IMR-90 (cell line): ENCODE results near the gene CELSR1. TPM values are rescaled to one million over a fixed set of nuclear protein-coding genes. Genes with fewer than 3 reads are reported as not detected.

Experiments
- ATAC-seq: fragments of 200-7000 bp; cut with Tn5 transposase; 2 replicates; pipeline ENCODE4 v1.9.1; 2020; ENCODE audit warnings: low read depth, mild to moderate bottlenecking, moderate library complexity
- BruUV-seq: library from RNA; stranded (reverse); fragments of 400-500 nt; replicated peaks from 2 replicates; lab custom pipeline; 2021; lab: Mats Ljungman, UMichigan
- CTCF ChIA-PET: fragments of 300-600 bp; formaldehyde crosslinking; extraction: SDS; loops from one replicate; lab custom pipeline; 2021; ENCODE audit warnings: antibody characterized with exemption; lab: Yijun Ruan, JAX
- POLR2A ChIA-PET: fragments of 300-600 bp; sonication (Branson Sonifier 250); formaldehyde crosslinking; loops from one replicate; lab custom pipeline; 2022; ENCODE audit warnings: antibody characterized with exemption; ENCODE audit not compliant: unreplicated experiment; lab: Charles Lee
- DNase-seq: peaks from one replicate; pipeline ENCODE4 v3.0.0; 2013
- H2AFZ ChIP-seq: replicated peaks from 2 replicates; pipeline ENCODE3; 2013; ENCODE audit warnings: low read length, mild to moderate bottlenecking; ENCODE audit not compliant: poor library complexity
- H2AK5ac ChIP-seq: 2 replicates; pipeline ENCODE4 v1.6.1; 2013; ENCODE audit warnings: low read depth, low read length, inconsistent platforms
- H2AK9ac ChIP-seq: replicated peaks from 2 replicates; pipeline ENCODE3; 2013; ENCODE audit warnings: mild to moderate bottlenecking, low read depth, low read length, moderate library complexity; ENCODE audit not compliant: poor library complexity
- H2BK120ac ChIP-seq: 2 replicates; pipeline ENCODE4 v1.6.1; 2013; ENCODE audit warnings: low read depth, low read length, inconsistent platforms
- H2BK15ac ChIP-seq: 3 replicates; pipeline ENCODE4 v1.6.1; 2013; ENCODE audit warnings: low read depth, low read length, inconsistent platforms
- H2BK20ac ChIP-seq: 2 replicates; pipeline ENCODE4 v1.6.1; 2013; ENCODE audit warnings: low read depth, mild to moderate bottlenecking, inconsistent platforms, low read length, moderate library complexity
- H2BK5ac ChIP-seq: 2 replicates; pipeline ENCODE4 v1.6.1; 2013; ENCODE audit warnings: mild to moderate bottlenecking, low read depth, low read length, inconsistent platforms; ENCODE audit not compliant: poor library complexity, severe bottlenecking
- H3K14ac ChIP-seq: replicated peaks from 2 replicates; pipeline ENCODE4 v1.6.1; 2013; ENCODE audit warnings: low read depth, low read length, inconsistent platforms
- H3K18ac ChIP-seq: 2 replicates; pipeline ENCODE4 v1.6.1; 2013; ENCODE audit warnings: low read depth, low read length, control low read depth
- H3K23ac ChIP-seq: 2 replicates; pipeline ENCODE4 v1.6.1; 2013; ENCODE audit warnings: low read depth, low read length, inconsistent platforms
- H3K27ac ChIP-seq: 2 replicates; pipeline ENCODE4 v1.5.1; 2013; ENCODE audit warnings: mild to moderate bottlenecking, control low read depth, low read length; ENCODE audit not compliant: insufficient read depth
- H3K27me3 ChIP-seq: 2 replicates; pipeline ENCODE4 v1.6.1; 2013; ENCODE audit warnings: low read length; ENCODE audit not compliant: control insufficient read depth, insufficient read depth
- H3K36me3 ChIP-seq: 2 replicates; pipeline ENCODE4 v1.6.1; 2013; ENCODE audit warnings: low read length, mixed read lengths; ENCODE audit not compliant: control insufficient read depth, insufficient read depth
- H3K4ac ChIP-seq: 2 replicates; pipeline ENCODE4 v1.6.1; 2013; ENCODE audit warnings: low read depth, low read length, inconsistent platforms
- H3K4me1 ChIP-seq: 2 replicates; pipeline ENCODE4 v1.6.1; 2013; ENCODE audit warnings: low read length, mixed read lengths; ENCODE audit not compliant: control insufficient read depth, insufficient read depth
- H3K4me2 ChIP-seq: 2 replicates; pipeline ENCODE4 v1.6.1; 2013; ENCODE audit warnings: low read depth, mild to moderate bottlenecking, control low read depth, low read length, moderate library complexity
- H3K4me3 ChIP-seq: 2 replicates; pipeline ENCODE4 v1.5.1; 2013; ENCODE audit warnings: low read depth, mild to moderate bottlenecking, control low read depth, low read length, moderate library complexity; ENCODE audit not compliant: insufficient read depth
- H3K56ac ChIP-seq: 2 replicates; pipeline ENCODE4 v1.6.1; 2013; ENCODE audit warnings: low read length, inconsistent platforms; ENCODE audit not compliant: insufficient read depth; ENCODE audit errors: extremely low read depth
- H3K79me1 ChIP-seq, 2 experiments: 2 replicates each; pipeline ENCODE4 v1.6.1; 2013; ENCODE audit warnings: low read length in 2 of 2, inconsistent platforms in 1 of 2, low read depth in 1 of 2
- H3K9ac ChIP-seq: 2 replicates; pipeline ENCODE4 v1.6.1; 2013; ENCODE audit warnings: low read depth, low read length, control low read depth
- H3K9me1 ChIP-seq: 2 replicates; pipeline ENCODE4 v1.6.1; 2013; ENCODE audit warnings: low read length, inconsistent platforms; ENCODE audit not compliant: insufficient read depth
- H3K9me3 ChIP-seq: 2 replicates; pipeline ENCODE4 v1.6.1; 2013; ENCODE audit warnings: low read length; ENCODE audit not compliant: control insufficient read depth, insufficient read depth
- H4K20me1 ChIP-seq: 2 replicates; pipeline ENCODE4 v1.6.1; 2013; ENCODE audit warnings: low read length, inconsistent platforms; ENCODE audit not compliant: insufficient read depth
- H4K5ac ChIP-seq: 2 replicates; pipeline ENCODE4 v1.6.1; 2013; ENCODE audit warnings: mild to moderate bottlenecking, low read depth, low read length, control low read depth
- H4K8ac ChIP-seq, 2 experiments: 2 replicates each; pipeline ENCODE4 v1.6.1; 2013; ENCODE audit warnings: low read depth in 2 of 2, low read length in 2 of 2, control low read depth in 1 of 2, inconsistent platforms in 1 of 2
- H4K91ac ChIP-seq: 2 replicates; pipeline ENCODE4 v1.6.1; 2013; ENCODE audit warnings: low read depth, low read length, inconsistent platforms; ENCODE audit not compliant: insufficient read depth
- BHLHE40 ChIP-seq: fragments of 150-350 bp; IDR thresholded peaks from 2 replicates; pipeline ENCODE4 v1.6.1; 2016; ENCODE audit warnings: mild to moderate bottlenecking, low read depth, low read length
- CEBPB ChIP-seq: IDR thresholded peaks from 2 replicates; pipeline ENCODE4 v1.6.1; 2012; ENCODE audit warnings: low read depth, low read length, improper control_type of control experiment
- CHD1 ChIP-seq: IDR thresholded peaks from 2 replicates; pipeline ENCODE4 v1.6.1; 2012; ENCODE audit warnings: low read depth, low read length, improper control_type of control experiment
- CTCF ChIP-seq: conservative IDR thresholded peaks from 2 replicates; pipeline ENCODE4 v1.5.1; 2012; ENCODE audit warnings: mild to moderate bottlenecking, low read depth, low read length, improper control_type of control experiment
- ELK1 ChIP-seq: fragments of 150-350 bp; IDR thresholded peaks from 2 replicates; pipeline ENCODE4 v1.6.1; 2016; ENCODE audit warnings: low read depth, mild to moderate bottlenecking, low read length, moderate library complexity, borderline replicate concordance
- FOS ChIP-seq: fragments of 150-350 bp; IDR thresholded peaks from 2 replicates; pipeline ENCODE4 v1.6.1; 2016; ENCODE audit warnings: low read depth, low read length
- MAFK ChIP-seq: IDR thresholded peaks from 2 replicates; pipeline ENCODE4 v1.6.1; 2012; ENCODE audit warnings: low read depth, low read length, improper control_type of control experiment
- MAZ ChIP-seq: IDR thresholded peaks from 2 replicates; pipeline ENCODE4 v1.6.1; 2012; ENCODE audit warnings: low read depth, mild to moderate bottlenecking, low read length, improper control_type of control experiment, moderate library complexity, borderline replicate concordance
- MXI1 ChIP-seq: IDR thresholded peaks from 2 replicates; pipeline ENCODE4 v1.6.1; 2012; ENCODE audit warnings: low read depth, mild to moderate bottlenecking, low read length, moderate library complexity, borderline replicate concordance
- NFE2L2 ChIP-seq: fragments of 150-350 bp; IDR thresholded peaks from 2 replicates; pipeline ENCODE4 v1.6.1; 2016; ENCODE audit warnings: low read depth, mild to moderate bottlenecking, low read length
- POLR2A ChIP-seq: IDR thresholded peaks from 2 replicates; pipeline ENCODE4 v1.6.1; 2012; ENCODE audit warnings: mild to moderate bottlenecking, low read depth, low read length
- RCOR1 ChIP-seq: IDR thresholded peaks from 2 replicates; pipeline ENCODE4 v1.6.1; 2012; ENCODE audit warnings: mild to moderate bottlenecking, low read length, improper control_type of control experiment; ENCODE audit not compliant: insufficient replicate concordance
- SMC3 ChIP-seq: fragments of 150-350 bp; IDR thresholded peaks from 2 replicates; pipeline ENCODE4 v1.6.1; 2016; ENCODE audit warnings: low read depth, mild to moderate bottlenecking, antibody characterized with exemption, low read length, moderate library complexity
- USF2 ChIP-seq: fragments of 150-350 bp; IDR thresholded peaks from 2 replicates; pipeline ENCODE4 v1.6.1; 2017; ENCODE audit warnings: mild to moderate bottlenecking, antibody characterized with exemption, low read length, low read depth
- WGBS, 2 experiments: methylation state at CpG; one replicate each; pipeline versions ENCODE4 v1.1.5 to v1.1.7; 2013; ENCODE audit warnings: missing lambda C conversion rate in 2 of 2; ENCODE audit not compliant: insufficient read length in 1 of 2; ENCODE audit errors: extremely low coverage in 2 of 2; 5-methylcytosine and 5-hydroxymethylcytosine counted together
- dilution Hi-C: fragments of 300-500 bp; cut with HindIII; formaldehyde crosslinking; loops from one replicate; pipeline ENCODE4 v1.14.3; 2018; ENCODE audit warnings: low sequenced_read_pairs; ENCODE audit not compliant: unreplicated experiment
- in situ Hi-C: fragments of 300-500 bp; cut with MboI; formaldehyde crosslinking; loops from 3 replicates; pipeline ENCODE4 v1.14.3; 2019; ENCODE audit warnings: low sequenced_read_pairs, inconsistent platforms, mixed read lengths
- intact Hi-C: fragments of 100-400 bp; cut with micrococcal nuclease; formaldehyde crosslinking; loops from 2 replicates; pipeline ENCODE4 v1.10.0; 2022
- polyA plus RNA-seq, 3 experiments: library from polyadenylated mRNA; depleted of rRNA; stranded (reverse); fragments of >200 nt; gene quantifications; 2 replicates each; pipeline ENCODE4 v1.2.3, GENCODE V29; 2012; ENCODE audit warnings: low replicate concordance in 1 of 3
- total RNA-seq: library from RNA; depleted of rRNA; stranded (reverse); fragments of >200 nt; gene quantifications from 2 replicates; pipeline ENCODE4 v1.2.3, GENCODE V29; 2012

Gene CELSR1
- total and polyA plus RNA-seq, 2 of the 4 experiments (the other 2 are of a cell fraction), result 0.36 to 0.82 TPM

GRCh38 chr22:46360891-46361290, 176.5 kb downstream of the CELSR1 start:
- Histone ChIP-seq H3K56ac (no peak overlapping the region), H4K91ac (no peak overlapping the region), H3K4me2 (no peak overlapping the region), H3K4ac (no peak overlapping the region), H2AK9ac (no peak overlapping the region), H2AFZ (no peak overlapping the region), H2BK20ac (no peak overlapping the region), H3K4me1 (no peaks in the 10 kb centered on the region), H3K27me3 (peaks cover 5% of the 10 kb centered on the region; the same call in 1 of the 2 replicates), H3K27ac (no peak overlapping the region), H3K18ac (no peak overlapping the region), H3K23ac (no peak overlapping the region), H4K20me1 (no peaks in the 10 kb centered on the region; the same call in 1 of the 2 replicates), H2BK120ac (no peak overlapping the region), H3K9me1 (no peaks in the 10 kb centered on the region), H3K9me3 (no peaks in the 10 kb centered on the region), H3K14ac (no peak overlapping the region), H2AK5ac (no peak overlapping the region), H3K36me3 (peaks cover 13% of the 10 kb centered on the region; the same call in 1 of the 2 replicates), H3K9ac (no peak overlapping the region), H3K4me3 (no peak overlapping the region), H2BK15ac (no peak overlapping the region), H3K79me1 (no peaks in the 10 kb centered on the region), H4K5ac (no peak overlapping the region), H4K8ac (no peak overlapping the region), H2BK5ac (no peak overlapping the region)
- DNase-seq (no peak), ATAC-seq (no peak)
- WGBS, 2 experiments, result 90% methylated on average over 2 of the region's 10 CpGs; no CpG with 5 or more reads in 1 of the 2 experiments
- dilution Hi-C loops (no loop called here), intact Hi-C loops (no loop called here), in situ Hi-C loops (no loop called here)
- POLR2A ChIA-PET, result no interaction called here
- CTCF ChIA-PET, result no interaction called here
- no TSS peak for BruUV-seq
- TF ChIP-seq RCOR1 (no peak), MXI1 (no peak), POLR2A (no peak), CHD1 (no peak), SMC3 (no peak), MAFK (no peak), FOS (no peak), USF2 (no peak), BHLHE40 (no peak), CEBPB (no peak), MAZ (no peak), CTCF (no peak), NFE2L2 (no peak), ELK1 (no peak)
